ENCODE measurements around the gene TIE1.
A peak's percentile ranks its signal among the peaks of the same experiment; 100 is the strongest.
"Not testable (repeated sequence)": the region's sequence is repeated elsewhere in the genome, so short reads cannot be mapped to it uniquely, and the experiment has no call there.

Gene TIE1

GRCh38 chr1:43366179-43366578 lies 65.4 kb downstream of the TIE1 start:
- DNase-seq, result no peak

- no peak for DNase-seq
Observed at GRCh38 chr1:43366601-43367025, 65.8 kb downstream of the TIE1 start.

- no peak for DNase-seq
Observed at GRCh38 chr1:43367026-43367903, 66.5 kb downstream of the TIE1 start.

GRCh38 chr1:43367904-43368645 lies 67.3 kb downstream of the TIE1 start, which contains the start of gene ELOVL1:
TSS of gene ELOVL1 (minus strand) at chr1:43368011. CDS start at chr1:43365609, 2,402 bp downstream.
- DNase-seq, result peak; percentile 54

- no peak for DNase-seq
Observed at GRCh38 chr1:43368646-43369020, 67.9 kb downstream of the TIE1 start.

GRCh38 chr1:43369779-43370178 lies 69.0 kb downstream of the TIE1 start:
- not testable (repeated sequence) for DNase-seq

- no peak for DNase-seq
Observed at GRCh38 chr1:43370564-43370963, 69.8 kb downstream of the TIE1 start.

GRCh38 chr1:43372172-43372571 lies 71.4 kb downstream of the TIE1 start:
- DNase-seq, result no peak

Data from DMS 273 treated with DMSO at 0.1 percent for 48 hours (cell line).